HG02852 (cell line): ENCODE results near the gene CPS1.

ENCODE experiments used
- ATAC-seq: cut with Tn5 transposase; IDR thresholded peaks from one replicate; pipeline ENCODE4 v1.9.1; 2021; ENCODE audit warnings: mild to moderate bottlenecking, moderate library complexity; ENCODE audit not compliant: unreplicated experiment

Gene CPS1

GRCh38 chr2:210673117-210673516, 116.7 kb downstream of the CPS1 start:
- no peak for ATAC-seq

- no peak for ATAC-seq
Measured at GRCh38 chr2:210676067-210676466, 119.7 kb downstream of the CPS1 start.

GRCh38 chr2:210681491-210681890, 125.1 kb downstream of the CPS1 start:
- no peak for ATAC-seq

DNA sequence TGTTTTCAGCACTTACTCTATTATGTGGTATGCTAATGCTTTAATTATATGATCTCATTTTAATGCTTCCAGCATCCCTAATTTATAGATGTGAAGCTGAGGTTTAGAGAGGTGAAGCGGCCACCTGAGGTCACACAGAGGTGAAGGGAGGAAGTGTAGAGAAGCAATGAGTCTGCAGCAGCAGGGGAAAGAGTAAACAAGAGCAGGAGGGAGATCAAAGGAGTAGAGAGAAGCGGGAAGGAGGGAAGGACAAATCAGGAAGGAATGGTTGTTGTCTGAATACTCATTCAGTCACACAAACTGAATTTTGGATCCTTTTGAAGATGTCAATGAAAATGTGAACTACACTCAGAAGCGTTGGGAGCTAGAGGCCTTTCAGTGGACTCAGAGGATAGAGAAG, 130.0 kb downstream of the CPS1 start:
- no peak for ATAC-seq

- no peak for ATAC-seq
Measured at GRCh38 chr2:210687786-210688470, 131.5 kb downstream of the CPS1 start.

DNA sequence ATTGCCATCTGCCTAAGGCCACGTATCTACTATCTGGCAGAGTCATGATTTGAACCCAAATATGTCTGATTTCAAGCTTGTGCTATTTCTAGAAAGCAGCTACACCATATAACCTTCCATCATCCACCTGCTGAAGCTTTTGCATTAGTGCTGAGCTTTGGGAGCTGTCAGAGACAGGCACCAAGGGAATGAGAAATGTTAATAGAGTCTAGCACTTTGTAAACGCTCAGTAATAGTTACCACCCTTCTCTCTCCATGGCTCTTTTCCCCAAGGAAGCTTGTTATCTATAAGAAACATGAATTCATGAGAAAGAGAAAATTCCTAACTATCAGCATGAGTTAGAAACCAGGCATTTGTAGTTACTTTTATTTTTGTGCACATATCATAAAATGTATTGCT, 151.5 kb downstream of the CPS1 start:
- no peak for ATAC-seq

DNA sequence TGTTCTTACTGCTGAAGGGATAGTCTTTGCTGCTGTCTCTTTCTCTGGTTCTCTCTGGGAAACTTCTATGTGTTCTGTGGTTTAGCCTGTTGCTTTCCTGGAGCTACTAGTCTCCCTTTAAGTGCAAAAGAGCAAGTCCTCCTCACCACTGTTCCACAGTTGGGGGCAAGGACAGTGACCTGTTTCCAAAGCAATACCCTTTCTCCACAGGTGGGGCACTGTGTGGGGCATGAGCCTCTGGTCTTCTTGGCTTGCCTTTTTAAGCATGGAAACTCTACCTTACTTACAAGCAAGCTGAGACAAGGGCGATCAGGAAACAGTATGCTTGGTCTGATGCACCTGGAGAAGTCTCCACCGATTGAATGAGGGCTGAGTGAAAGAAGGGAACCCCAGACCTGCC, 156.7 kb downstream of the CPS1 start:
- ATAC-seq = no peak

GRCh38 chr2:210715560-210716082, 159.2 kb downstream of the CPS1 start:
- no peak for ATAC-seq

GRCh38 chr2:210718503-210718902, 162.1 kb downstream of the CPS1 start:
- no peak for ATAC-seq

- no peak for ATAC-seq
Measured at GRCh38 chr2:210722092-210722491, 165.7 kb downstream of the CPS1 start.

- no peak for ATAC-seq
Measured at GRCh38 chr2:210727549-210727948, 171.2 kb downstream of the CPS1 start.
